Measurements from ENCODE around the gene SLC25A18.

Gene SLC25A18

GRCh38 chr22:17587629-17588028, 24.3 kb downstream of the SLC25A18 start:
- no peak overlapping the region for H3K4me3 ChIP-seq (ENCODE audit: low read length)
- H3K56ac ChIP-seq (ENCODE audit: low read length): no peak overlapping the region
- H3K9ac ChIP-seq (ENCODE audit: low read length): no peak overlapping the region
- no peaks in the 10 kb centered on the region for H3K4me1 ChIP-seq (ENCODE audit: control insufficient read depth, low read depth, low read length)
- peak; percentile 59 for DNase-seq
- no peak overlapping the region for H3K18ac ChIP-seq (ENCODE audit: low read length)
- H2AK5ac ChIP-seq (ENCODE audit: low read length): no peak overlapping the region
- H3K4ac ChIP-seq (ENCODE audit: low read depth, low read length): no peak overlapping the region
- H4K5ac ChIP-seq (ENCODE audit: low read length): no peak overlapping the region
- H4K8ac ChIP-seq (ENCODE audit: low read depth, low read length): no peak overlapping the region
- H2BK120ac ChIP-seq (ENCODE audit: low read depth, low read length): no peak overlapping the region
- peaks cover 11% of the 10 kb centered on the region for H3K36me3 ChIP-seq (ENCODE audit: control insufficient read depth, insufficient read depth, low read length)
- H2BK15ac ChIP-seq (replicated peaks; ENCODE audit: low read depth): no peak overlapping the region
- H3K27ac ChIP-seq (ENCODE audit: low read depth, low read length): no peak overlapping the region
- H3K4me2 ChIP-seq (ENCODE audit: low read length): no peak overlapping the region
- no peaks in the 10 kb centered on the region for H3K27me3 ChIP-seq (ENCODE audit: insufficient read depth, low read length, poor library complexity)
- H3K23ac ChIP-seq (ENCODE audit: low read length): no peak overlapping the region
- H2BK5ac ChIP-seq (ENCODE audit: low read length): no peak overlapping the region
- H3K79me2 ChIP-seq (ENCODE audit: control insufficient read depth, insufficient read depth, low read length): no peaks in the 10 kb centered on the region
- no CpG with 5 or more reads among the region's 14 CpGs for WGBS (ENCODE audit: extremely low coverage, insufficient coverage, low lambda C conversion rate)
- H3K79me1 ChIP-seq (ENCODE audit: low read length): no peaks in the 10 kb centered on the region

- no peak overlapping the region for H3K18ac ChIP-seq (ENCODE audit: low read length)
- H3K4me2 ChIP-seq (ENCODE audit: low read length): no peak overlapping the region
- no peak overlapping the region for H3K4ac ChIP-seq (ENCODE audit: low read depth, low read length)
- H2BK120ac ChIP-seq (ENCODE audit: low read depth, low read length): no peak overlapping the region
- WGBS (ENCODE audit: extremely low coverage, insufficient coverage, low lambda C conversion rate): no CpG with 5 or more reads among the region's 11 CpGs
- H2AK5ac ChIP-seq (ENCODE audit: low read length): no peak overlapping the region
- H3K4me1 ChIP-seq (ENCODE audit: control insufficient read depth, low read depth, low read length): no peaks in the 10 kb centered on the region
- no peaks in the 10 kb centered on the region for H3K79me1 ChIP-seq (ENCODE audit: low read length)
- DNase-seq: no peak
- no peak overlapping the region for H4K8ac ChIP-seq (ENCODE audit: low read depth, low read length)
- no peak overlapping the region for H2BK5ac ChIP-seq (ENCODE audit: low read length)
- no peak overlapping the region for H2BK15ac ChIP-seq (replicated peaks; ENCODE audit: low read depth)
- H3K56ac ChIP-seq (ENCODE audit: low read length): no peak overlapping the region
- H3K9ac ChIP-seq (ENCODE audit: low read length): no peak overlapping the region
- no peak overlapping the region for H4K5ac ChIP-seq (ENCODE audit: low read length)
- H3K27ac ChIP-seq (ENCODE audit: low read depth, low read length): no peak overlapping the region
- H3K79me2 ChIP-seq (ENCODE audit: control insufficient read depth, insufficient read depth, low read length): no peaks in the 10 kb centered on the region
- peaks cover 11% of the 10 kb centered on the region for H3K36me3 ChIP-seq (ENCODE audit: control insufficient read depth, insufficient read depth, low read length)
- no peaks in the 10 kb centered on the region for H3K27me3 ChIP-seq (ENCODE audit: insufficient read depth, low read length, poor library complexity)
- no peak overlapping the region for H3K23ac ChIP-seq (ENCODE audit: low read length)
- no peak overlapping the region for H3K4me3 ChIP-seq (ENCODE audit: low read length)
These were observed 25.3 kb downstream of the SLC25A18 start for GRCh38 chr22:17588606-17589005.

- Histone ChIP-seq H3K4ac (ENCODE audit: low read depth, low read length) (no peak overlapping the region), H2BK120ac (ENCODE audit: low read depth, low read length) (no peak overlapping the region), H3K56ac (ENCODE audit: low read length) (no peak overlapping the region), H3K23ac (ENCODE audit: low read length) (no peak overlapping the region), H4K8ac (ENCODE audit: low read depth, low read length) (no peak overlapping the region), H2BK15ac (replicated peaks; ENCODE audit: low read depth) (no peak overlapping the region), H2BK5ac (ENCODE audit: low read length) (no peak overlapping the region), H3K27ac (ENCODE audit: low read depth, low read length) (no peak overlapping the region), H3K4me2 (ENCODE audit: low read length) (no peak overlapping the region), H3K79me1 (ENCODE audit: low read length) (no peaks in the 10 kb centered on the region), H3K18ac (ENCODE audit: low read length) (no peak overlapping the region), H3K79me2 (ENCODE audit: control insufficient read depth, insufficient read depth, low read length) (no peaks in the 10 kb centered on the region), H3K36me3 (ENCODE audit: control insufficient read depth, insufficient read depth, low read length) (peaks cover 15% of the 10 kb centered on the region), H3K27me3 (ENCODE audit: insufficient read depth, low read length, poor library complexity) (no peaks in the 10 kb centered on the region), H3K9ac (ENCODE audit: low read length) (no peak overlapping the region), H2AK5ac (ENCODE audit: low read length) (no peak overlapping the region), H3K4me3 (ENCODE audit: low read length) (no peak overlapping the region), H4K5ac (ENCODE audit: low read length) (no peak overlapping the region), H3K4me1 (ENCODE audit: control insufficient read depth, low read depth, low read length) (no peaks in the 10 kb centered on the region)
- DNase-seq: no peak
- WGBS (ENCODE audit: extremely low coverage, insufficient coverage, low lambda C conversion rate): no CpG with 5 or more reads among the region's 10 CpGs
These were observed 26.6 kb downstream of the SLC25A18 start for GRCh38 chr22:17589810-17590375.

- Histone ChIP-seq H2BK15ac (replicated peaks; ENCODE audit: low read depth) (no peak overlapping the region), H2AK5ac (ENCODE audit: low read length) (no peak overlapping the region), H3K27me3 (ENCODE audit: insufficient read depth, low read length, poor library complexity) (no peaks in the 10 kb centered on the region), H3K27ac (ENCODE audit: low read depth, low read length) (no peak overlapping the region), H4K5ac (ENCODE audit: low read length) (no peak overlapping the region), H3K4me1 (ENCODE audit: control insufficient read depth, low read depth, low read length) (no peaks in the 10 kb centered on the region), H3K4me2 (ENCODE audit: low read length) (no peak overlapping the region), H3K4me3 (ENCODE audit: low read length) (no peak overlapping the region), H3K56ac (ENCODE audit: low read length) (no peak overlapping the region), H2BK120ac (ENCODE audit: low read depth, low read length) (no peak overlapping the region), H3K36me3 (ENCODE audit: control insufficient read depth, insufficient read depth, low read length) (peaks cover 15% of the 10 kb centered on the region), H3K9ac (ENCODE audit: low read length) (no peak overlapping the region), H3K18ac (ENCODE audit: low read length) (no peak overlapping the region), H4K8ac (ENCODE audit: low read depth, low read length) (no peak overlapping the region), H3K23ac (ENCODE audit: low read length) (no peak overlapping the region), H2BK5ac (ENCODE audit: low read length) (no peak overlapping the region), H3K79me2 (ENCODE audit: control insufficient read depth, insufficient read depth, low read length) (no peaks in the 10 kb centered on the region), H3K4ac (ENCODE audit: low read depth, low read length) (no peak overlapping the region), H3K79me1 (ENCODE audit: low read length) (no peaks in the 10 kb centered on the region)
- no CpG with 5 or more reads among the region's 5 CpGs for WGBS (ENCODE audit: extremely low coverage, insufficient coverage, low lambda C conversion rate)
- DNase-seq: no peak
These were observed 27.3 kb downstream of the SLC25A18 start for GRCh38 chr22:17590586-17590985.

GRCh38 chr22:17592201-17592600, 28.9 kb downstream of the SLC25A18 start:
- H3K4me3 ChIP-seq (ENCODE audit: low read length): no peak overlapping the region
- WGBS (ENCODE audit: extremely low coverage, insufficient coverage, low lambda C conversion rate): no CpG with 5 or more reads among the region's 5 CpGs
- H3K4ac ChIP-seq (ENCODE audit: low read depth, low read length): no peak overlapping the region
- DNase-seq: no peak
- no peaks in the 10 kb centered on the region for H3K4me1 ChIP-seq (ENCODE audit: control insufficient read depth, low read depth, low read length)
- no peaks in the 10 kb centered on the region for H3K79me2 ChIP-seq (ENCODE audit: control insufficient read depth, insufficient read depth, low read length)
- peaks cover 20% of the 10 kb centered on the region for H3K36me3 ChIP-seq (ENCODE audit: control insufficient read depth, insufficient read depth, low read length)
- H2BK5ac ChIP-seq (ENCODE audit: low read length): no peak overlapping the region
- H4K5ac ChIP-seq (ENCODE audit: low read length): no peak overlapping the region
- no peak overlapping the region for H2BK120ac ChIP-seq (ENCODE audit: low read depth, low read length)
- no peak overlapping the region for H3K23ac ChIP-seq (ENCODE audit: low read length)
- H2AK5ac ChIP-seq (ENCODE audit: low read length): no peak overlapping the region
- H3K79me1 ChIP-seq (ENCODE audit: low read length): no peaks in the 10 kb centered on the region
- H3K56ac ChIP-seq (ENCODE audit: low read length): no peak overlapping the region
- no peaks in the 10 kb centered on the region for H3K27me3 ChIP-seq (ENCODE audit: insufficient read depth, low read length, poor library complexity)
- H4K8ac ChIP-seq (ENCODE audit: low read depth, low read length): no peak overlapping the region
- H3K9ac ChIP-seq (ENCODE audit: low read length): no peak overlapping the region
- no peak overlapping the region for H2BK15ac ChIP-seq (replicated peaks; ENCODE audit: low read depth)
- no peak overlapping the region for H3K4me2 ChIP-seq (ENCODE audit: low read length)
- H3K18ac ChIP-seq (ENCODE audit: low read length): no peak overlapping the region
- no peak overlapping the region for H3K27ac ChIP-seq (ENCODE audit: low read depth, low read length)

- Histone ChIP-seq H3K36me3 (ENCODE audit: control insufficient read depth, insufficient read depth, low read length) (peaks cover 28% of the 10 kb centered on the region), H3K4me3 (ENCODE audit: low read length) (no peak overlapping the region), H3K79me2 (ENCODE audit: control insufficient read depth, insufficient read depth, low read length) (no peaks in the 10 kb centered on the region), H2AK5ac (ENCODE audit: low read length) (no peak overlapping the region), H3K4me2 (ENCODE audit: low read length) (no peak overlapping the region), H3K79me1 (ENCODE audit: low read length) (no peaks in the 10 kb centered on the region), H3K56ac (ENCODE audit: low read length) (no peak overlapping the region), H2BK120ac (ENCODE audit: low read depth, low read length) (no peak overlapping the region), H2BK15ac (replicated peaks; ENCODE audit: low read depth) (no peak overlapping the region), H2BK5ac (ENCODE audit: low read length) (no peak overlapping the region), H3K27ac (ENCODE audit: low read depth, low read length) (no peak overlapping the region), H3K27me3 (ENCODE audit: insufficient read depth, low read length, poor library complexity) (no peaks in the 10 kb centered on the region), H4K8ac (ENCODE audit: low read depth, low read length) (no peak overlapping the region), H3K4ac (ENCODE audit: low read depth, low read length) (no peak overlapping the region), H4K5ac (ENCODE audit: low read length) (no peak overlapping the region), H3K18ac (ENCODE audit: low read length) (no peak overlapping the region), H3K23ac (ENCODE audit: low read length) (no peak overlapping the region), H3K9ac (ENCODE audit: low read length) (no peak overlapping the region), H3K4me1 (ENCODE audit: control insufficient read depth, low read depth, low read length) (no peaks in the 10 kb centered on the region)
- no peak for DNase-seq
- WGBS (ENCODE audit: extremely low coverage, insufficient coverage, low lambda C conversion rate): no CpG with 5 or more reads among the region's 6 CpGs
These were observed 32.9 kb downstream of the SLC25A18 start for GRCh38 chr22:17596226-17596625.
